ENCODE measurements around the gene INF2.

Gene INF2

GRCh38 chr14:104705340-104706047 lies 16.1 kb downstream of the INF2 start:
- no peak for DNase-seq (ENCODE audit: low read depth in 1 of 2, low spot score in 1 of 2)
- H3K27me3 ChIP-seq (ENCODE audit: insufficient read depth, poor library complexity, severe bottlenecking), result no peaks in the 10 kb centered on the region
- no peak overlapping the region for H3K4me3 ChIP-seq (replicated peaks; ENCODE audit: insufficient read depth, low read length)
- TF ChIP-seq CTCF (IDR thresholded peaks at IDR 0.05; ENCODE audit: insufficient read depth, low read length), result no peak
- no peak for TF ChIP-seq GABPA (IDR thresholded peaks at IDR 0.05; ENCODE audit: low read depth)
- no peak for TF ChIP-seq POLR2AphosphoS5 (IDR thresholded peaks at IDR 0.05; ENCODE audit: low read depth)
- TF ChIP-seq REST (IDR thresholded peaks at IDR 0.05; ENCODE audit: insufficient replicate concordance, low read depth), result no peak
- no peak for TF ChIP-seq SPI1 (IDR thresholded peaks at IDR 0.05; ENCODE audit: borderline replicate concordance, low read depth)
- no peak overlapping the region for H3K27ac ChIP-seq (replicated peaks)

GRCh38 chr14:104706733-104707607 lies 17.6 kb downstream of the INF2 start:
- DNase-seq (ENCODE audit: low read depth in 1 of 2, low spot score in 1 of 2), result no peak
- no peak overlapping the region for H3K27ac ChIP-seq (replicated peaks)
- TF ChIP-seq GABPA (IDR thresholded peaks at IDR 0.05; ENCODE audit: low read depth) (no peak), REST (IDR thresholded peaks at IDR 0.05; ENCODE audit: insufficient replicate concordance, low read depth) (no peak), CTCF (IDR thresholded peaks at IDR 0.05; ENCODE audit: insufficient read depth, low read length) (no peak), POLR2AphosphoS5 (IDR thresholded peaks at IDR 0.05; ENCODE audit: low read depth) (no peak), SPI1 (IDR thresholded peaks at IDR 0.05; ENCODE audit: borderline replicate concordance, low read depth) (no peak)
- no peaks in the 10 kb centered on the region for H3K27me3 ChIP-seq (ENCODE audit: insufficient read depth, poor library complexity, severe bottlenecking)
- no peak overlapping the region for H3K4me3 ChIP-seq (replicated peaks; ENCODE audit: insufficient read depth, low read length)

- no peak overlapping the region for H3K4me3 ChIP-seq (replicated peaks; ENCODE audit: insufficient read depth, low read length)
- no peak for DNase-seq (ENCODE audit: low read depth in 1 of 2, low spot score in 1 of 2)
- H3K27me3 ChIP-seq (ENCODE audit: insufficient read depth, poor library complexity, severe bottlenecking), result no peaks in the 10 kb centered on the region
- TF ChIP-seq CTCF (IDR thresholded peaks at IDR 0.05; ENCODE audit: insufficient read depth, low read length) (no peak), REST (IDR thresholded peaks at IDR 0.05; ENCODE audit: insufficient replicate concordance, low read depth) (no peak), POLR2AphosphoS5 (IDR thresholded peaks at IDR 0.05; ENCODE audit: low read depth) (no peak), SPI1 (IDR thresholded peaks at IDR 0.05; ENCODE audit: borderline replicate concordance, low read depth) (no peak), GABPA (IDR thresholded peaks at IDR 0.05; ENCODE audit: low read depth) (no peak)
- no peak overlapping the region for H3K27ac ChIP-seq (replicated peaks)
Measured at GRCh38 chr14:104707608-104708595, 18.5 kb downstream of the INF2 start.
